Measurements from ENCODE around the gene UNC119B.
"Not testable (repeated sequence)": the region's sequence is repeated elsewhere in the genome, so short reads cannot be mapped to it uniquely, and the experiment has no call there.

UNC119B gene

DNA sequence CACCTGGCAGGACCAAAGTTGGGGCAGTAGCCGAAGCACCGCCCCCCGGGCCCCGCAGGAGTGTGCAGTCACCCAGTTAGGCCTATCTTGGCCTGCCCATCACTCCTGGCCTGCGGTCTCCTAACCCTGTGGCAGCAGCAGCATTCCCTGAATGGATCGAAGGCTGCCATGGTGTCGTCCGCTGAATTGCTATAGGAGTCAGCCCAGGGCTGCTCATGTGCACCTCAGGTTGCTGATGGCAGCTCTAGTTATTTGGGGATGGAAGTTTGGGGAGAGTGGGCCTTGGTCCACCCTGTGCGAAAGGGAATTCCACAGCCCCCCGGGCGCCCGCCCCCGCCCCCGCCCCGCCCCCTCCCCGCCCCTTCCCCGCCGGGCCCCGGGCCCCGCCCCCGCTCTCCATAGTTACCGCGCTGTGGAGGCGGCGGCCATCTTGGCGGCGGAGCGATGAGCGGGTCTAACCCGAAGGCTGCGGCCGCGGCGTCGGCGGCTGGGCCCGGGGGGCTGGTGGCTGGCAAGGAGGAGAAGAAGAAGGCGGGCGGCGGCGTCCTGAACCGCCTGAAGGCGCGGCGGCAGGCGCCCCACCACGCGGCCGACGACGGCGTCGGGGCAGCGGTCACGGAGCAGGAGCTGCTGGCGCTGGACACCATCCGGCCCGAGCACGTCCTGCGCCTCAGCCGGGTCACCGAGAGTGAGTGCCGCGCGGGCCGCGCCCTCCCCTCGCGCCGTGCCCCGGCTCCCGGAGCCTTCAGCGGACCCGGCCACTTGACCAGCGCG, at the start of gene UNC119B:
UNC119B (plus strand) TSS at position 428 of the 774 bp plus-strand sequence; CDS start at position 445, 17 bp downstream.
- peak; percentile 46 to 73 (median 67) for DNase-seq (ENCODE audit: low read depth in 3 of 3)

DNA sequence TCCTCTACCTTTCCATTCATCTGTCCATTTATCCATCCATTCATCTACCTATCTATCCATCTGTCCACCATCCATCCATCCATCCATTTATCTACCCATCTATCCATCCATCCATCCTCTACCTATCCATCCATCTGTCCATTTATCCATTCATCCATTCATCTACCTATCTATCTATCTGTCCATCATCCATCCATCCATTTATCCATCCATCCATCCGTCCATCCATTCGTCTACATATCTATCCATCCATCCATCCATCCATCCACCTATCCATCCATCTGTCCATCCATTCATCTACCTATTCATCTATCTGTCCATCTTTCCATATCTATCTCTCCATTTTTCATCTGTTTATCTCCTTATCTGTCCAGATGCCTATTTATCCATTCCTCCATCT, 48.8 kb upstream of the UNC119B start:
- DNase-seq (ENCODE audit: low read depth in 3 of 3) = no peak

DNA sequence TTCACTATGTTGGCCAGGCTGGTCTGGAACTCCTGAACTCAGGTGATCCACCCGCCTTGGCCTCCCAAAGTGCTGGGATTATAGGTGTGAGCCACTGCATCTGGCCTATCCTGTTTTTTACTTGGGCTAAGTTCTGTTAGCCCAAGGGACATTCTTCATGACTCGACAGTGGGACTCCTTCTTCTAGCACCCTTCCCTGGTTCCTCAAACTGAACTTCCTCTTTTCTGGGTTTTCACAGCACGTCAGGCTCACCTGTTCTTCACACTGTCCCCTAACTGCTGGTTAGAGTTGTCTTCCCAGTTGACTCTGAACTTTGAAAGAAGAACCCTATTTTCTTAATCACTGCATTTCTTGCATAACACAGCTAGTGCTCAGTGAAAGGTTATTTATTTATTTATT, 47.4 kb upstream of the UNC119B start:
- DNase-seq (ENCODE audit: low read depth in 3 of 3) = no peak

- DNase-seq (ENCODE audit: low read depth in 3 of 3) = no peak
Observed at GRCh38 chr12:120663741-120664140, 46.5 kb upstream of the UNC119B start.

- no peak for DNase-seq (ENCODE audit: low read depth in 3 of 3)
Observed at GRCh38 chr12:120666571-120667390, 43.5 kb upstream of the UNC119B start.

DNA sequence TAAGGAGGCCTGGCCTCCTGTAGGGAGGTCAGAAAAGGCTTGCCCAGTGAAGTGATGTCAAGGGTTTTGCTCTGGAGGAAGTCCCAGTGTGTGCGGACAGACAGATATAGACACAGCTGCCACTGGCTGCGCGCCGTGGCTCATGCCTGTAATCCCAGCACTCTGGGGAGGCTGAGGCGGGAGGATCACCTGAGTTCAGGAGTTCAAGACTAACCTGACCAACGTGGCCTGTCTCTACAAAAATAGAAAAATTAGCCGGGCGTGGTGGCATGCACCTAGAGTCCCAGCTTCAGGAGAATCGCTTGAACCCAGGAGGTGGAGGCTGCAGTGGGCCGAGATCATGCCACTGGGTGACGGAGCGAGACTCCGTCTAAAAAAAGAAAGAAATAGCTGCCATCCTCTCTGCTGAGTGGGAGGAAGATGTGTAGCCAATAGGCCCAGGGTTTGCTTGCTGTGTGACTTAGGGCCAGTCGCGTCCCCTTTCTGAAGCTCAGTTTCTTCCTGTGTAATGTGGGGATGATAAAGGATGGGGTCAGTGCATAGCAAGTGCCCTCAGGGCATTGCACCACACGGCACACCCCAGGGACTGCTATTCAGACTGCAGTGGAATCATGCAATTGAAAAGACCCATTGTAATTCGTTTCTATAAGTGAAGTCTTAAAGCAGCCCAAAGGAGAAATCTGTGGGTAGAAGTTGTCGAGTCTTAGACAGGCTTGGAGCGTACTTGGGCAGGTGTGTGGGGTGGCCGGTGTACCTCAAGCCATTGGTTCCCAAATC, 42.0 kb upstream of the UNC119B start:
- DNase-seq (ENCODE audit: low read depth in 3 of 3) = no peak

GRCh38 chr12:120668868-120669840, 41.1 kb upstream of the UNC119B start:
- DNase-seq (ENCODE audit: low read depth in 3 of 3) = no peak

DNA sequence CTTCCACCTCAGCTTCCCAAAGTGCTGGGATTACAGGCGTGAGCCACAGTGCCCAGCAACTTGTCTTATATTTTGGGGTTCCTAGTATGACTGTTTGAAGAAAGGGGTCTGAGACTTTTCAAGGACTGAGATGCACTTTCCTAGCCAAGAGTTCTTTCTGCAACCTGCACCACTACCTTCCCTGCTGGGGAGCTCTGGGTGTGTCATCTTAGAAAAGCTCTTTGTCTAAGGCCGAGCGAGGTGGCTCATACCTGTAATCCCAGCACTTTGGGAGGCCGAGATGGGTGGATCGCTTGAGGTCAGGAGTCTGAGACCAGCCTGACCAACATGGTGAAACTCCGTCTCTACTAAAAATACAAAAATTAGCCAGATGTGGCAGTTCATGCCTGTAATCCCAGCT, 40.0 kb upstream of the UNC119B start:
- DNase-seq (ENCODE audit: low read depth in 3 of 3) = not testable (repeated sequence)

- no peak for DNase-seq (ENCODE audit: low read depth in 3 of 3)
Observed at GRCh38 chr12:120670667-120671066, 39.6 kb upstream of the UNC119B start.

DNA sequence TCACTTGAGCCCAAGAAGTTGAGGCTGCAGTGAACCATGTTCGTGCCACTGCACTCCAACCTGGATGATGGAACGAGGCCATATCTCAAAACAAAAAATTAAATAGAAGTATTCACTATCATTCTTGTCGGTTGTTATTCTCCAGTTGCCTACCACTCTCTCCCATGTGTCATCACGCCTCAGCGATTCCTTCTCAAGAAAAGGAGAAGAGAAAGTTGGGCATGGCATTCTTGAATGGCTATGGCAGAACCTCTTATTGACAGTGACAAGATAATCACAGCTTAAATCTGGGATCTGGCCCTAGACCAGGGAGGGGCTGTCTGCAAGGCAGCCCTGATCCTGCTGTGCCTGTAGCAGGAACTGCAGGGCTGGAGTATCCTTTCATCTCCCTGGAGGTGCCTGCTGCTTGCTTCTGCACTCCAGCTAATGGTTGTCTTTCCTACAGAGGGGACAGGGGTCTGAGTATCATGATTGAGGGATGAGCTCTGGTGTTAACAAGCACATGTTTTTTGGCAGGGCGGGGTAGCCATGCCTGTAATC, 36.1 kb upstream of the UNC119B start:
- no peak for DNase-seq (ENCODE audit: low read depth in 3 of 3)

GRCh38 chr12:120677765-120678473, 32.3 kb upstream of the UNC119B start:
- no peak for DNase-seq (ENCODE audit: low read depth in 3 of 3)

GRCh38 chr12:120678572-120678971, 31.7 kb upstream of the UNC119B start:
- no peak for DNase-seq (ENCODE audit: low read depth in 3 of 3)

DNA sequence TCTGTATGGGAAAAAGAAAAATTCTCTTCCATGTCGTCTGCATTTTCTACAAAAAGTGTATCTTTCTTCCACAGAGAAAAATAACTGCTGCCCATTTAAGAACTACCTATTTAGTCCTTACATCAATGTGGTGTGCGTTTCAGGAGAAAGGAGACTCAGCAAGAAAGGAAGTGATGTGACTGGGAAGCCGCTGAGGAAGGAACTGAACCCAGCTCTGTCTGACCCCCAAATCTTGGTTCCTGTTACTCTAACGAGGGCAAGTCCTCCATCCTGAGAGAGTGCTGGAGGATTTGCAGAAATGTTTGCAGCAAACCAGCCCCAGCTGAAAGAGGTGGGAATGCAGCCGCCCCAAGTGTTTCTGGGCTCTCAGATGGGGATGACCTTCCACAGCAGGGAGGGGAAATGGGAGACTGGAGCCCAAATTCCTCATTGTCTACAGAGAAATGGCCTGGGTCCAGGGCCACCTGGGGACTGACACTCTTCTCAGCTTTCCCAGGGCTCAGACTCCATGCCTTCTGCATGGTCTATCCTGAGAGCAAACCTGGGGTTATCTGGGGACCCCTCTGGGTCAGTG, 30.0 kb upstream of the UNC119B start:
- no peak for DNase-seq (ENCODE audit: low read depth in 3 of 3)

DNA sequence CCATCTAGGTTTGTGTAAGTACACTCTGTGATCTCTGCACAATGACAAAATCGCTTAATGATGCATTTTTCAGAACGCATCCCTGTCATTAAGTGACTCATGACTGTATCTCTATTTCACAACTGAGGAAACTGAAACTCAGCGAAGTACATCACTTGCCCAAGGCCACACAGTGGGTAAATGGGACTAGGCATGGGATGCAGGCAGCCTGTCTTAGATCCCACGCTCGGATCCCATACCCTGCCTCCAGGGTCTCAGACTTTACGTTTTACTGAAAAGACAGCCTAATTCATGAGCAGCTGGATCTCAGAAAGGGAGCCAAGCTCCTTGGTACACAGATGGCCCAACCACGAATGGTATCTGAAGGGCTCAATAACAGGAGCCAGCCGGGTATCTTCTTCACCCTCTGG, 25.7 kb upstream of the UNC119B start:
- no peak for DNase-seq (ENCODE audit: low read depth in 3 of 3)

GRCh38 chr12:120685522-120685921, 24.7 kb upstream of the UNC119B start:
- DNase-seq (ENCODE audit: low read depth in 3 of 3) = no peak

- peak; percentile 93 to 97 (median 93) for DNase-seq (ENCODE audit: low read depth in 3 of 3)
Observed at GRCh38 chr12:120686151-120686689, 24.0 kb upstream of the UNC119B start.

DNA sequence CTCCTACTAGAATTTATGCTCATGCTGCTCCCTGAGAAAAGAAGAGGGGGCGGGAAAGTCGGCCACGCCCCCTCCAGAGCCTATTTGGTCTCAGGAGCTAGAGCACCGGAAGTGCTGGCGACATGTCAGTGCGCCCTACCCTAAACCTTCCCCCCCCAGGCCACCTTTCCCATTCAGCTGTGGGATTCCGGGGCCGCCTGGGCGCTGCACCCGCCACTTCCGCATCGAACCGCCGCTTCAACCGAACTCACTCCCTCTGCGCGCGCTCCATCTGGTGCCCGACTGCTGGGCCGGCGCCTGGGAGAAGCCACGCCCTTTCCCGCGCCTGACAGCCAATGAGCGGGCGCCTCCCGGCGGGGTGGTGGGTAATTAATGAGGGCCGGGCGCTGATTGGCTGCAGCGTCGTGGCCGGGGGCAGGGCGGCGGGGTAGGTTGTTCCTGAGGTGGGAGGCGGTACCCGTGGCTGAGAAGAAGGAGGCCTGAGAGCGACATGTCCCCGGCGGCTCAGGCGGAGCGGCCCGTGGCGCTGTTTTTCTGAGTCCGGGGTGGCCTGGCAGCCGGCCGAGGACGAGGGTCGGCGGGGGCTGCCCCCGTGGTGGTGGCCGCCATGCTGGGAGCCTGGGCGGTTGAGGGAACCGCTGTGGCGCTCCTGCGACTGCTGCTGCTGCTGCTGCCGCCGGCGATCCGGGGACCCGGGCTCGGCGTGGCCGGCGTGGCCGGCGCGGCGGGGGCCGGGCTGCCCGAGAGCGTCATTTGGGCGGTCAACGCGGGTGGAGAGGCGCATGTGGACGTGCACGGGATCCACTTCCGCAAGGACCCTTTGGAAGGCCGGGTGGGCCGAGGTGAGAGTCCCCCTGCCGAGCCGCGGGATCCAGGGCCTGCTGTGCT, 23.3 kb upstream of the UNC119B start, which contains the start of gene MLEC:
MLEC (plus strand) TSS at position 460 of the 888 bp plus-strand sequence; CDS start at position 608, 148 bp downstream.
- DNase-seq (ENCODE audit: low read depth in 3 of 3) = peak; percentile 98 to 99 (median 99)
